GM21390 (cell line): ENCODE measurements around the gene CBLN3.

Source experiments
- ATAC-seq: cut with Tn5 transposase; IDR thresholded peaks from one replicate; pipeline ENCODE4 v1.9.1; 2021; ENCODE audit not compliant: unreplicated experiment

Gene CBLN3

GRCh38 chr14:24439830-24440605 is 10.6 kb upstream of the CBLN3 start:
- no peak for ATAC-seq

GRCh38 chr14:24439257-24439656 is 9.8 kb upstream of the CBLN3 start:
- ATAC-seq = no peak

GRCh38 chr14:24438223-24439097 is 9.0 kb upstream of the CBLN3 start:
- no peak for ATAC-seq

- ATAC-seq = no peak
Measured at GRCh38 chr14:24437736-24438067, 8.2 kb upstream of the CBLN3 start.

GRCh38 chr14:24437020-24437735 is 7.7 kb upstream of the CBLN3 start:
- ATAC-seq = no peak

- no peak for ATAC-seq
Measured at GRCh38 chr14:24436355-24437019, 7.0 kb upstream of the CBLN3 start.

- no peak for ATAC-seq
Measured at GRCh38 chr14:24435998-24436354, 6.5 kb upstream of the CBLN3 start.

- ATAC-seq = no peak
Measured at GRCh38 chr14:24435192-24435810, 5.8 kb upstream of the CBLN3 start.

- no peak for ATAC-seq
Measured at GRCh38 chr14:24434676-24435075, 5.2 kb upstream of the CBLN3 start.

- no peak for ATAC-seq
Measured at GRCh38 chr14:24434036-24434435, 4.6 kb upstream of the CBLN3 start.

- ATAC-seq = no peak
Measured at GRCh38 chr14:24432259-24433131, 3.0 kb upstream of the CBLN3 start.

- ATAC-seq = peak; percentile 47
Measured at GRCh38 chr14:24431569-24432258, 2.2 kb upstream of the CBLN3 start.

- peak; percentile 36 for ATAC-seq
Measured at GRCh38 chr14:24430682-24431568, 1.5 kb upstream of the CBLN3 start.

GRCh38 chr14:24430143-24430681 is 744 bp upstream of the CBLN3 start:
- ATAC-seq = peak; percentile 67

- no peak for ATAC-seq
Measured at GRCh38 chr14:24428628-24429394, 657 bp downstream of the CBLN3 start.

GRCh38 chr14:24427537-24428508 is 1.6 kb downstream of the CBLN3 start:
- ATAC-seq = no peak
